Measurements from ENCODE around the gene ZNF865.

Gene ZNF865

DNA sequence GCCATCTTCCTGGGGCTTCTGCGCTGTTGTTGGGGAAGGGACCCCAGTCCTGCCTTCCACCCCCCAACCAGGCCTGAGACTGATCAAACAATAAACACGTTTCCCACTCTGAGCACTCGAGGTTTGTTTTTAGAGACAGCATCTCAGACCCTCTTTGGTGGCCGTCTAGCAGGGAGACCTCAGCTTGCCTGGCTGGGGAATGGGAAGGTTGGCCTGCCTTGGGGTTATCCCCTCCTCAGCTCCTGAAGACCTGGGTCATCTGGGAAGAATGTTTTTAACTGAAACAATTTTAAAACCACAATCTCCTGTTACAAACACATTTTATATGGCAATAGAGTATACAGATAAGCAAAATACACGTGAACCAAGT lies 40.0 kb downstream of the ZNF865 start:
- ChIA-PET POLR2A (no interaction called here), CTCF (interaction anchor here (1.2 to 7.2 kb wide), 3 partner anchors 9 to 142 kb away, joined by 3 to 84 read pairs (median 31); partner anchors contain the start of gene U2AF2)
- DNase-seq (ENCODE audit: extremely low spot score): no peak
- TF ChIP-seq, protein P1, sequence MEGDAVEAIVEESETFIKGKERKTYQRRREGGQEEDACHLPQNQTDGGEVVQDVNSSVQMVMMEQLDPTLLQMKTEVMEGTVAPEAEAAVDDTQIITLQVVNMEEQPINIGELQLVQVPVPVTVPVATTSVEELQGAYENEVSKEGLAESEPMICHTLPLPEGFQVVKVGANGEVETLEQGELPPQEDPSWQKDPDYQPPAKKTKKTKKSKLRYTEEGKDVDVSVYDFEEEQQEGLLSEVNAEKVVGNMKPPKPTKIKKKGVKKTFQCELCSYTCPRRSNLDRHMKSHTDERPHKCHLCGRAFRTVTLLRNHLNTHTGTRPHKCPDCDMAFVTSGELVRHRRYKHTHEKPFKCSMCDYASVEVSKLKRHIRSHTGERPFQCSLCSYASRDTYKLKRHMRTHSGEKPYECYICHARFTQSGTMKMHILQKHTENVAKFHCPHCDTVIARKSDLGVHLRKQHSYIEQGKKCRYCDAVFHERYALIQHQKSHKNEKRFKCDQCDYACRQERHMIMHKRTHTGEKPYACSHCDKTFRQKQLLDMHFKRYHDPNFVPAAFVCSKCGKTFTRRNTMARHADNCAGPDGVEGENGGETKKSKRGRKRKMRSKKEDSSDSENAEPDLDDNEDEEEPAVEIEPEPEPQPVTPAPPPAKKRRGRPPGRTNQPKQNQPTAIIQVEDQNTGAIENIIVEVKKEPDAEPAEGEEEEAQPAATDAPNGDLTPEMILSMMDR (IDR thresholded peaks at IDR 0.05; ENCODE audit: control extremely low read depth, extremely low read depth, low read depth, missing control alignments): no peak

DNA sequence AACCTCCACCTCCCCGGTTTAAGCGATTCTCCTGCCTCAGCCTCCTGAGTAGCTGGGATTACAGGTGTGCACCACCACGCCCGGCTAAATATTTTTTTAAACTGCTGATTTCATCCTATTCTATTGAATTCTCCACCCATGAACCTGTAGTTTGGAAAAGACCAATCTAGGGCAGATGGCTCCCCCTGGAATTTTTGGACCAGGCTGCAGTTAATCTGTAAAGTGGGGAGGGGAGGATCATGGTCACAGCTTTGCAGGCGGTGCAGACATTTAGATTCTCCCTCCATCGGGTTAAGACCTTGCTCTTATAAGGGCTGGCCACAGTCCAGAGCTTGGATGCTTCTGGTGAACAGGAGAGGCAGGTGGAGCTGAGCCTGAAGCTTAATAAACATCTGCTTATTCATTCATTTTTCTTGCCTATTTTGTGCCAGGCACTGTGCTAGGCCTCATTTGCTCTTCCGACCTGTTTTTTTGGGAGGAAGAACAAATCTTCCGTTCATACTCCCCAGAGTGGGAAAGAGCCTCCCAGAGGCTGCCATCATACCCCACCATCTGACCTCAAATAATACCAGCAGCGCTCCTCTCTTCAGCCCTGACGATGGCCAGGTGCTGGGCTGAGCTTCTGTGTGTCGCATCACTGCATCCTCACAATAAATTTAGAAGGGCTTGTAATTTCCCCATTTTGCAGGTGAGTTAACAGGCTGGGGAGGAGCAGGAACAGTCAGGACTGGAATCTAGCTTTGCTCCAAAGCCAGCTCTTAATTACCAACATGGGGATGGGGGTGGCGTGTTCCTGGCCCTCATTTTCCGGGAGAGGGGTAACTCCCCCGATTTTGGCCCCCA lies 41.7 kb downstream of the ZNF865 start:
- DNase-seq (ENCODE audit: extremely low spot score): no peak
- CTCF ChIA-PET: interaction anchor here (0.8 to 7.2 kb wide), 6 partner anchors 10 to 143 kb away, joined by 3 to 84 read pairs (median 6); partner anchors contain the start of gene ZNF865
- TF ChIP-seq, protein P1 (IDR thresholded peaks at IDR 0.05; ENCODE audit: control extremely low read depth, extremely low read depth, low read depth, missing control alignments): no peak
- POLR2A ChIA-PET: interaction anchor here (0.5 to 1.7 kb wide), 3 partner anchors 10 to 47 kb away, joined by 3 to 8 read pairs (median 4); partner anchors contain the start of gene ZNF524

DNA sequence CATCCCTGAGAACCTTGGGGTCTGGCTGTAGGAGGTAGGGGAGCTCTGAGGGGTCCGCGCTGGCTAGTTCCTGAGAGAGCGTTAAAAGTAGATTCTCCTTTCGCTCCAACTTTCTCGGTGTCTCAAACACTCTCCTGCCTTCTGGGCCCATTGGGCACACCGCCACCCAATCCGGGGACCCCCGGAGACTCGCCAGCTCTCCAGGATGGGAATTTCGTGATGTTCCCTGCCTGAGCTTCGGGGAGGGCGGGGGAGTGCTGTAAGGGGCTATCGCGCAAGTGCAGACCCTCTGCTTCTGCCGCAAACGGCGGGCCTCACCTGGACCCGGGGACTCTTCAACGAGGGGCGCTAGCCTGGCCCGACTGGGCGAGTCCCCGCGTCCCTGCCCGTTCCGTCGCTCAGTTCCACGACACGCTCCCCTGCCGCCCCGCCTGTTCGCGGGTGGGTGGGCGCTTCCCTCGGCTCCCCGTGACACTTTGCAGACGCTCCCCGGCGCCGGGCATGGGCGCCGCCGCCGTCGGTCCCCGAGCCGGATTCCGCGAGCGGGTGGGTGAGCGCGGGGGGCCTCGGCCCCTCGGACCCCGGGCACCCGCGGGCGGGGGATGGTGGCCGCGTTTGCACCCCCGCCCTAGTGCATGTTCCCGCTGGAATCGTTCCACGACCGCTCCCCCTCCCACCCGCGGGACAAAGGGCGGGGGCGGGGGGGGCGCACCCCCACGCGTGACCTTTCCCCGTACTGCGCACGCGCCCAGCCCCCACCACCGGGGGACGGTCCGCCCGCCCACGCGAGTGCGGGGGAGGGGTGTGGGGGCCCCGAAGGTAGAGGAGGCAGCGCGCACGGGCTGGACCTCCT lies 42.5 kb downstream of the ZNF865 start, which contains the start of gene CCDC106:
Gene CCDC106 (plus strand): TSS at position 481 of the 853 bp plus-strand sequence. CDS start 835 bp downstream, outside the sequence.
- ChIA-PET POLR2A (interaction anchor here (0.5 to 1.7 kb wide), 4 partner anchors 9 to 241 kb away, joined by 3 to 8 read pairs (median 4); partner anchors contain the start of genes UBE2S and ZNF524), CTCF (interaction anchor here (0.9 to 7.2 kb wide), 5 partner anchors 9 to 143 kb away, joined by 3 to 84 read pairs (median 7); partner anchors contain the start of gene ZNF865)
- TF ChIP-seq, protein P1 (IDR thresholded peaks at IDR 0.05; ENCODE audit: control extremely low read depth, extremely low read depth, low read depth, missing control alignments): no peak
- peak; percentile 57 for DNase-seq (ENCODE audit: extremely low spot score)

DNA sequence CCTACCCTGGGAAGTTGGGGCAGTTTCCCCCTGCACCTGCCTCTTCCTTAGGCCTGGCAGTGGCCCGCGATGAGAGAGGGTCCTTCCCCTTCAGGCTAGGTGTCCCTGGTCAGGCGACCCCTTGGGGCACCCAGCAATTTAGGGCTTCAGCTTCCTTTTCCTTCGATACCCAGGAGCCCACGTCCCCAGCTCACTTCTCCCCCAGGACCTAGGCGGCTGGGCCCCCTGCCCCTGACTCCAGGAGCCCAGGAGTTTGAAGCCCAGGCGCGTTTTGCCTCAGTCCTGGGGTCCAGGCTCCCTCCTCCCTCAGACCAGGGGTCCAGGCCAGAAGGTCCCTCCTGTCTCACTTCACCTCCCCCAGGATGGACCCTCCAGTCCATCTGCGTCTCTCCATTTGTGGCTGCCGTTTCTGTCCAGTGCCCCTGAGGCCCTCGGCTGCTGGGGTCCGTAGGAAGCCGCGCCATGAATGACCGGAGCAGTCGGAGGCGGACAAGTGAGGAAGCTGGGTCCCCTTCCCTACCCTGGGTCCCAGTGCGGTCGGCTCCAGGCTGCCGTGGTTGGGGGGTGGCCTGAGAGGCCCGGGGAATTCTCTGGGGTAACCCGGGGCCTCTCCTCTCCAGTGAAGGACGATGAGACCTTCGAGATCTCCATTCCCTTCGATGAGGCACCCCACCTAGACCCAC lies 43.3 kb downstream of the ZNF865 start:
- ChIA-PET CTCF (interaction anchor here (7.2 kb wide), 1 partner anchor 14 kb away, joined by 84 read pairs; no protein-coding TSS in a partner anchor), POLR2A (interaction anchor here (0.7 to 1.7 kb wide), 3 partner anchors 13 to 242 kb away, joined by 3 to 8 read pairs (median 3); partner anchors contain the start of genes UBE2S and ZNF784)
- DNase-seq (ENCODE audit: extremely low spot score): no peak
- TF ChIP-seq, protein P1 (IDR thresholded peaks at IDR 0.05; ENCODE audit: control extremely low read depth, extremely low read depth, low read depth, missing control alignments): no peak

DNA sequence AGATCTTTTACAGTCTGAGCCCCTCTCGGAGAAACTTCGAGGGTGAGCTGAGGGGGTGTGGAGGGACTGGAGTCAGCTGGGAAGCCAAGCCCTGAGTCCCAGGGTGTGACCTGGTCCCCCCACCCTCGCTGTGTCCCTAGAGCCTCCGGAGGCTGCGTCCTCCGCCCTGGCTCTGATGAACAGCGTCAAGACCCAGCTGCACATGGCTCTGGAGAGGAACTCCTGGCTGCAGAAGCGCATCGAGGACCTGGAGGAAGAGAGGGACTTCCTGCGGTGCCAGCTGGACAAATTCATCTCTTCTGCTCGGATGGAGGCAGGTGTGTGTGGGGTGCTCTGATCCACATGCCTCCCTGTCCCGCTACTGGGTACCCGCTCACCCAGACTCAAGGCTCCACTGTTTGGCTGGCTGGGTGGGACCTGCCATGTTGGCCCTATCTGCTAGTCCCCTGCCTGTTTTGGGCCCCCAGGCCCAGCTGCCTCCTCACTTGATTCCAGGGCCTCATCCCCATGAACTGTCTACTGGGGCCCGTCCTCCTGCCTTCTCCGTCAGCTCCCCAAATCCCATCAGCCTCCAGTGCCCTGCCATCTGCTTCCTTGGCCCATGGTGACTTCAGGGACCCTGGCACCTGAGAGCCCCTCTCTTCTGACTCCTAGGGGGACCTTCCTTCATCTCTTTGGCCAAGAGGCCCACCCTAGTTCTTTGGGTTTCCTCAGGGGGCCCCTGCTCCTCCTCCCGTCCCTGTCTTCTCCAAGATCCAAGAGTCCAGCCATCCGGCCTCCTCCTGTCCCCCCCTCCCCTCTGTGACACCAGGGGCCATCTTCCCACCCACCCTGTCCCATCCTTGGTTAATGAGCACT lies 44.0 kb downstream of the ZNF865 start:
- CTCF ChIA-PET: interaction anchor here (7.2 kb wide), 1 partner anchor 15 kb away, joined by 84 read pairs; no protein-coding TSS in a partner anchor

More for the DNA sequence above, 44.0 kb downstream of the ZNF865 start:
- POLR2A ChIA-PET: interaction anchor here (0.7 to 1.6 kb wide), 3 partner anchors 12 to 242 kb away, joined by 3 to 4 read pairs (median 3); partner anchors contain the start of genes UBE2S and ZNF784
- DNase-seq (ENCODE audit: extremely low spot score): no peak
- TF ChIP-seq, protein P1 (IDR thresholded peaks at IDR 0.05; ENCODE audit: control extremely low read depth, extremely low read depth, low read depth, missing control alignments): no peak
